HepG2 (cell line): ENCODE measurements around the gene FECH. TPM values are rescaled to one million over a fixed set of nuclear protein-coding genes. Genes with fewer than 3 reads are reported as not detected.
A peak's percentile ranks its signal among the peaks of the same experiment; 100 is the strongest.

Source experiments
- DR1 ChIP-seq: sonication (generic); formaldehyde crosslinking; IDR thresholded peaks from 2 replicates; pipeline ENCODE4 v1.8.0; 2021; ENCODE audit warnings: mild to moderate bottlenecking, missing genetic modification reagents, inconsistent platforms
- FOXP4 ChIP-seq: sonication (generic); formaldehyde crosslinking; IDR thresholded peaks from 2 replicates; pipeline ENCODE4 v1.4.0; 2020; ENCODE audit warnings: missing genetic modification reagents
- HNF1A ChIP-seq, 2 experiments: sonication (generic) in 1 of 2; formaldehyde crosslinking in 1 of 2; IDR thresholded peaks; 2 replicates each; pipeline versions ENCODE4 v1.4.0 to v1.6.1; 2016 to 2020; ENCODE audit warnings: borderline replicate concordance in 1 of 2, low read depth in 1 of 2, mild to moderate bottlenecking in 1 of 2, missing genetic modification reagents in 1 of 2
- IRF1 ChIP-seq: sonication (generic); formaldehyde crosslinking; IDR thresholded peaks from 2 replicates; pipeline ENCODE4 v1.4.0; 2020; ENCODE audit warnings: low read depth, mild to moderate bottlenecking, missing genetic modification reagents
- JUND ChIP-seq: sonication (generic); formaldehyde crosslinking; IDR thresholded peaks from 2 replicates; pipeline ENCODE4 v1.8.0; 2022; ENCODE audit warnings: mild to moderate bottlenecking, missing genetic modification reagents
- KDM6A ChIP-seq: IDR thresholded peaks from 2 replicates; pipeline ENCODE4 v1.6.1; 2016; ENCODE audit warnings: low read depth
- MYPOP ChIP-seq: sonication (generic); formaldehyde crosslinking; IDR thresholded peaks from 2 replicates; pipeline ENCODE4 v1.8.1; 2023; ENCODE audit warnings: mild to moderate bottlenecking, moderate library complexity, missing genetic modification reagents
- NR2F6 ChIP-seq, 2 experiments: IDR thresholded peaks; 2 replicates each; pipeline ENCODE4 v1.6.1; 2016; ENCODE audit warnings: antibody characterized with exemption in 1 of 2, mild to moderate bottlenecking in 1 of 2
- PAXIP1 ChIP-seq: sonication (generic); formaldehyde crosslinking; conservative IDR thresholded peaks from 2 replicates; pipeline ENCODE4 v1.4.0; 2020; ENCODE audit warnings: mild to moderate bottlenecking, missing genetic modification reagents, moderate library complexity
- SAP130 ChIP-seq: IDR thresholded peaks from 2 replicates; pipeline ENCODE4 v1.6.1; 2016; ENCODE audit warnings: low read depth
- TOE1 ChIP-seq: sonication (generic); formaldehyde crosslinking; IDR thresholded peaks from 2 replicates; pipeline ENCODE4 v1.4.0; 2020; ENCODE audit warnings: mild to moderate bottlenecking, missing genetic modification reagents
- ZEB1 ChIP-seq: IDR thresholded peaks from 2 replicates; pipeline ENCODE4 v1.6.1; 2012; ENCODE audit warnings: mild to moderate bottlenecking, low read depth, inconsistent platforms; ENCODE audit not compliant: insufficient replicate concordance
- ZNF549 ChIP-seq: sonication (generic); formaldehyde crosslinking; IDR thresholded peaks from 2 replicates; pipeline ENCODE4 v1.5.0; 2020; ENCODE audit warnings: missing genetic modification reagents
- ZNF556 ChIP-seq: sonication (generic); formaldehyde crosslinking; IDR thresholded peaks from 2 replicates; pipeline ENCODE4 v1.4.0; 2020; ENCODE audit warnings: mild to moderate bottlenecking, missing genetic modification reagents, borderline replicate concordance
- ZNF7 ChIP-seq: IDR thresholded peaks from 2 replicates; pipeline ENCODE4 v1.6.1; 2016; ENCODE audit warnings: missing biosample characterization, missing genetic modification reagents
- polyA plus RNA-seq, 8 experiments: library from polyadenylated mRNA; depleted of rRNA in 3 of 8; stranded (reverse) in 7 of 8; unstranded in 1 of 8; fragments of >200 nt; fragmentation: Illumina TruSeq in 4 of 8; extraction: Trizol in 4 of 8; gene quantifications; 2 replicates each; pipeline versions ENCODE4 v1.2.1 to v1.2.3, GENCODE V29; 2011 to 2016; ENCODE audit warnings: low read depth in 4 of 8, missing spikeins in 1 of 8, mixed read lengths in 1 of 8; ENCODE audit not compliant: insufficient read depth in 1 of 8
- total RNA-seq, 5 experiments: library from RNA; depleted of rRNA; stranded (reverse); fragments of >200 nt; fragmentation: Illumina TruSeq; extraction: Trizol; gene quantifications; 2 replicates each; pipeline ENCODE4 v1.2.3, GENCODE V29; 2016; ENCODE audit warnings: low read depth in 1 of 5

The FECH gene
- total and polyA plus RNA-seq, 2 of the 13 experiments (the other 11 are each of a cell fraction or from before 2014, with no cell fraction given): 14.7 to 21.9 TPM

GRCh38 chr18:57586251-57587049 is at the start of gene FECH (continued):
- no peak for TF ChIP-seq FOXP4
- TF ChIP-seq KDM6A: no peak
- TF ChIP-seq NR2F6 (IDR thresholded peaks at IDR 0.05): no peak
- no peak for TF ChIP-seq NR2F6 (CRISPR knock-in tag; IDR thresholded peaks at IDR 0.05)
- no peak; the same call in 1 of the 2 replicates for TF ChIP-seq DR1 (CRISPR knock-in tag)
- no peak for TF ChIP-seq ZNF549 (CRISPR knock-in tag)
- TF ChIP-seq TOE1 (CRISPR knock-in tag): no peak
- TF ChIP-seq ZEB1: no peak
- TF ChIP-seq JUND (CRISPR knock-in tag): no peak
- TF ChIP-seq PAXIP1: no peak
- no peak for TF ChIP-seq ZNF7 (CRISPR knock-in tag)
- no peak for TF ChIP-seq HNF1A (IDR thresholded peaks at IDR 0.05; ENCODE audit: low read depth)
- no peak for TF ChIP-seq HNF1A (CRISPR knock-in tag; IDR thresholded peaks at IDR 0.05; ENCODE audit: borderline replicate concordance)
- peak; percentile 68; the same call in 1 of the 2 replicates for TF ChIP-seq ZNF556 (CRISPR knock-in tag)
- no peak for TF ChIP-seq IRF1 (CRISPR knock-in tag)
- peak; percentile 52 for TF ChIP-seq SAP130 (CRISPR knock-in tag)
- TF ChIP-seq MYPOP (CRISPR knock-in tag): peak; percentile 93
